ENCODE measurements around the gene CD8A. TPM values are rescaled to one million over a fixed set of nuclear protein-coding genes. Genes with fewer than 3 reads are reported as not detected.
"Not testable (repeated sequence)": the region's sequence is repeated elsewhere in the genome, so short reads cannot be mapped to it uniquely, and the experiment has no call there.

Gene CD8A
- total RNA-seq (2022): not detected in 2 replicates
- percentile 5 among the genes with signal in this experiment for Bru-seq, nascent RNA
- percentile 4 among the genes with signal in this experiment for BruChase-seq, experiment 1, labeled RNA remaining after a 6-hour chase
- percentile 7 among the genes with signal in this experiment for BruChase-seq, experiment 2, labeled RNA remaining after a 2-hour chase
- long read RNA-seq: 0 reads

- no peaks in the 10 kb centered on the region for H3K36me3 Mint-ChIP-seq (ENCODE audit: insufficient read depth, unreplicated experiment)
- TF ChIP-seq, protein P1, sequence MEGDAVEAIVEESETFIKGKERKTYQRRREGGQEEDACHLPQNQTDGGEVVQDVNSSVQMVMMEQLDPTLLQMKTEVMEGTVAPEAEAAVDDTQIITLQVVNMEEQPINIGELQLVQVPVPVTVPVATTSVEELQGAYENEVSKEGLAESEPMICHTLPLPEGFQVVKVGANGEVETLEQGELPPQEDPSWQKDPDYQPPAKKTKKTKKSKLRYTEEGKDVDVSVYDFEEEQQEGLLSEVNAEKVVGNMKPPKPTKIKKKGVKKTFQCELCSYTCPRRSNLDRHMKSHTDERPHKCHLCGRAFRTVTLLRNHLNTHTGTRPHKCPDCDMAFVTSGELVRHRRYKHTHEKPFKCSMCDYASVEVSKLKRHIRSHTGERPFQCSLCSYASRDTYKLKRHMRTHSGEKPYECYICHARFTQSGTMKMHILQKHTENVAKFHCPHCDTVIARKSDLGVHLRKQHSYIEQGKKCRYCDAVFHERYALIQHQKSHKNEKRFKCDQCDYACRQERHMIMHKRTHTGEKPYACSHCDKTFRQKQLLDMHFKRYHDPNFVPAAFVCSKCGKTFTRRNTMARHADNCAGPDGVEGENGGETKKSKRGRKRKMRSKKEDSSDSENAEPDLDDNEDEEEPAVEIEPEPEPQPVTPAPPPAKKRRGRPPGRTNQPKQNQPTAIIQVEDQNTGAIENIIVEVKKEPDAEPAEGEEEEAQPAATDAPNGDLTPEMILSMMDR (IDR thresholded peaks at IDR 0.05; ENCODE audit: unreplicated experiment): no peak
- DNase-seq (ENCODE audit: unreplicated experiment): no peak
- ChIA-PET POLR2A (no interaction called here), CTCF (no interaction called here)
- H3K4me1 Mint-ChIP-seq (ENCODE audit: insufficient read depth, unreplicated experiment): no peaks in the 10 kb centered on the region
- H3K4me3 Mint-ChIP-seq (ENCODE audit: unreplicated experiment): no peak within 1 kb of the TSS
- intact Hi-C loops (cut with micrococcal nuclease): no loop called here
- H3K27me3 Mint-ChIP-seq (ENCODE audit: insufficient read depth, unreplicated experiment): peaks cover 21% of the 10 kb centered on the region
- H3K27ac Mint-ChIP-seq (ENCODE audit: low read depth, unreplicated experiment): no peak within 1 kb of the TSS
- no TSS peak for BruUV-seq (replicated peaks)
- peaks cover 12% of the 10 kb centered on the region for H3K9me3 Mint-ChIP-seq (ENCODE audit: unreplicated experiment)
Measured at GRCh38 chr2:86790676-86791572, at the start of gene CD8A. Gene CD8A, minus strand, starts transcription at chr2:86790913. Its CDS starts 88 bp downstream, at chr2:86790825.

DNA sequence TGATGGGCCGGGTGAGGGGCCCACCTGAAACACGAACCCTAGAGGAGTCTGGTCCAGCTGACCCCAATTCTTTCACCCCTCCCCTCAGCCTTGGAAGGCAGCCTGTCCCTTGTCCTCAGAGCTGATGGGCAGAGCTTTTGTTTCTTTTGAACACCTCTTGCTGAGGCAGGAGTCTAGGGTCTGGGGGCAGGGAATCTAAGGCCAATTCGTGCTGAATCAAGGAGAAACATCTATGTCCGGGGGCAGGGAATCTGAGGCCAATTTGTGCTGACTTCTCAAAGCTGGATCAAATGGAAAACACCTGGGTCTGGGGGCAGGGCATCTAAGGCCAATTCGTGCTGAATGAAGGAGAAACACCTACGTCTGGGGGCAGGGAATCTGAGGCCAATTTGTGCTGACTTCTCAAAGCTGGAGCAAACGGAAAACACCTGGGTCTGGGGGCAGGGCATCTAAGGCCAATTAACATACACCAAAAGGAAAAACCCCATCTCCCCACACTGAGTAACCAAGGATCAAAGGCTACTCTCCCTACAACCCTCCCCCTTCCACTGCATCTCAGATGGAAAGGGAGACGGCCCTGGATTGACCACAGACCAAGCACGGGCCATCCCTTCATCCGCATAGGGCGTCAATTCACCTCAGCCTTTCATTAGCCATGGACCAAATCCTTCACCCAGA, 49.3 kb upstream of the CD8A start:
- H3K27me3 Mint-ChIP-seq (ENCODE audit: insufficient read depth, unreplicated experiment); H3K4me3 Mint-ChIP-seq (ENCODE audit: unreplicated experiment); DNase-seq (ENCODE audit: unreplicated experiment); H3K27ac Mint-ChIP-seq (ENCODE audit: low read depth, unreplicated experiment); CTCF ChIA-PET; intact Hi-C loops (cut with micrococcal nuclease); BruUV-seq (replicated peaks); H3K9me3 Mint-ChIP-seq (ENCODE audit: unreplicated experiment); POLR2A ChIA-PET; H3K4me1 Mint-ChIP-seq (ENCODE audit: insufficient read depth, unreplicated experiment); H3K36me3 Mint-ChIP-seq (ENCODE audit: insufficient read depth, unreplicated experiment): not testable (repeated sequence)

- H3K4me1 Mint-ChIP-seq (ENCODE audit: insufficient read depth, unreplicated experiment); H3K27ac Mint-ChIP-seq (ENCODE audit: low read depth, unreplicated experiment); POLR2A ChIA-PET; DNase-seq (ENCODE audit: unreplicated experiment); BruUV-seq (replicated peaks); H3K36me3 Mint-ChIP-seq (ENCODE audit: insufficient read depth, unreplicated experiment); H3K4me3 Mint-ChIP-seq (ENCODE audit: unreplicated experiment); CTCF ChIA-PET; intact Hi-C loops (cut with micrococcal nuclease); H3K27me3 Mint-ChIP-seq (ENCODE audit: insufficient read depth, unreplicated experiment); H3K9me3 Mint-ChIP-seq (ENCODE audit: unreplicated experiment): not testable (repeated sequence)
Measured at GRCh38 chr2:86839455-86839854, 48.7 kb upstream of the CD8A start.

GRCh38 chr2:86837714-86838113, 47.0 kb upstream of the CD8A start:
- intact Hi-C loops (cut with micrococcal nuclease); H3K9me3 Mint-ChIP-seq (ENCODE audit: unreplicated experiment); H3K4me1 Mint-ChIP-seq (ENCODE audit: insufficient read depth, unreplicated experiment); H3K27me3 Mint-ChIP-seq (ENCODE audit: insufficient read depth, unreplicated experiment); H3K27ac Mint-ChIP-seq (ENCODE audit: low read depth, unreplicated experiment); H3K36me3 Mint-ChIP-seq (ENCODE audit: insufficient read depth, unreplicated experiment); BruUV-seq (replicated peaks); CTCF ChIA-PET; H3K4me3 Mint-ChIP-seq (ENCODE audit: unreplicated experiment); POLR2A ChIA-PET; DNase-seq (ENCODE audit: unreplicated experiment): not testable (repeated sequence)

- intact Hi-C loops (cut with micrococcal nuclease); H3K4me1 Mint-ChIP-seq (ENCODE audit: insufficient read depth, unreplicated experiment); BruUV-seq (replicated peaks); H3K9me3 Mint-ChIP-seq (ENCODE audit: unreplicated experiment); POLR2A ChIA-PET; CTCF ChIA-PET; H3K27me3 Mint-ChIP-seq (ENCODE audit: insufficient read depth, unreplicated experiment); H3K36me3 Mint-ChIP-seq (ENCODE audit: insufficient read depth, unreplicated experiment): not testable (repeated sequence)
- peak overlapping the region; percentile 47 for H3K4me3 Mint-ChIP-seq (ENCODE audit: unreplicated experiment)
- peak overlapping the region; percentile 61 for H3K27ac Mint-ChIP-seq (ENCODE audit: low read depth, unreplicated experiment)
- peak; percentile 91 for DNase-seq (ENCODE audit: unreplicated experiment)
Measured at GRCh38 chr2:86836915-86837695, 46.4 kb upstream of the CD8A start.

DNA sequence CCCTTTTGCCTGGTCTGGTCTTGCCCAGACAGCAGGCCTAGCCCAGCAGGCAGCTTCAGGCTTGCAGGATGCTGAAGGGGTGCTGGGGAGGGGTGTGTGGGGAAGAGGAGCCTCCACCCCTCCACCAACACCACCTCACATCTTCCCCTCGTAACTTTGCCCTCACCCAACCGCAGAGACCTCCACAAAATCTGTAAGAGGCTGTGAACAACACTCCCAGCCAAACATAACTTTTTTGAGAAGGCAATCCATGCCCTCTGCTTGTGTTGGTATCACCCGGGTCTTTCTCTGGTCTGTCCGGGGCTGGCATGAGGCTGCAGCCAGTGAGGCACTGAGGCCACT, 44.8 kb upstream of the CD8A start:
- H3K36me3 Mint-ChIP-seq (ENCODE audit: insufficient read depth, unreplicated experiment); H3K9me3 Mint-ChIP-seq (ENCODE audit: unreplicated experiment); H3K4me1 Mint-ChIP-seq (ENCODE audit: insufficient read depth, unreplicated experiment); H3K27me3 Mint-ChIP-seq (ENCODE audit: insufficient read depth, unreplicated experiment); intact Hi-C loops (cut with micrococcal nuclease); DNase-seq (ENCODE audit: unreplicated experiment); H3K4me3 Mint-ChIP-seq (ENCODE audit: unreplicated experiment); CTCF ChIA-PET; POLR2A ChIA-PET; BruUV-seq (replicated peaks); H3K27ac Mint-ChIP-seq (ENCODE audit: low read depth, unreplicated experiment): not testable (repeated sequence)
